ENCODE data around the gene NKAIN2.

NKAIN2 gene

DNA sequence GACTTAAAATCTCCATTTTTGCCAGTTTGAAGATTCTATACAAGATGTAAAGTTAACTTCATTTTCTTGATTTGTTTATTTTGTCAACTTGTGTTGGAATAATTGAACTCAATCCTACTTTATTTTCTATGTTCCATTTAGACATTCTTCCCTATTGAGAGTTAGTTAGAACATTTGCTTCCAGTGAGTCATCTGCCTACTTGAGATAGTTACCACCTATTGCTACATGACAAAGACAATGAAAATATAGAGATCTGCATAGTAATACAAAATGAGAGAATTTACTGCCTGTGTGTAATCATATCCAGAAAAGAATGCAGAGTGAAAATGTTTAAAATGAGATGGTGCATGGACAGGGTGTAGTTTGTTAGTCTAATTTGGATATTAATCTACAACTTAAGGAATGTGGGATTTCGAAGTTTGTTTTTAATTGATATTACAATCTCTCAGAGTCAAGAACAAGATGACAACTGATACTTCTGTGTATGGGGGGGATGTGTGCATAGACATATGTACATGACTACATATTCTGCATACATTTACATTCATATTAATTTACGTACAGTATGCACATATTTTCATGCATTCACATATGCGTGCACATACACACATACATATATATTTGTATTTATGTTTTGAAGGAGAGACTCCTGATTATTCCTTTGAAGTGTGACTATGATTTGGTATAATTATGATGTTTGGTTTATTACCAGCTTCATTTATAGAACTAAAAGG, 420.1 kb downstream of the NKAIN2 start:
- no peaks in the 10 kb centered on the region for H3K9me2 ChIP-seq (replicated peaks; ENCODE audit: insufficient read depth, low read length)
- H3K36me3 ChIP-seq (replicated peaks; ENCODE audit: insufficient read depth, low read length): no peaks in the 10 kb centered on the region
- no peak overlapping the region for H3K4me2 ChIP-seq (ENCODE audit: low read depth, low read length)
- no peaks in the 10 kb centered on the region for H3K9me3 ChIP-seq (replicated peaks; ENCODE audit: insufficient read depth, low read length)
- TF ChIP-seq, protein P1, sequence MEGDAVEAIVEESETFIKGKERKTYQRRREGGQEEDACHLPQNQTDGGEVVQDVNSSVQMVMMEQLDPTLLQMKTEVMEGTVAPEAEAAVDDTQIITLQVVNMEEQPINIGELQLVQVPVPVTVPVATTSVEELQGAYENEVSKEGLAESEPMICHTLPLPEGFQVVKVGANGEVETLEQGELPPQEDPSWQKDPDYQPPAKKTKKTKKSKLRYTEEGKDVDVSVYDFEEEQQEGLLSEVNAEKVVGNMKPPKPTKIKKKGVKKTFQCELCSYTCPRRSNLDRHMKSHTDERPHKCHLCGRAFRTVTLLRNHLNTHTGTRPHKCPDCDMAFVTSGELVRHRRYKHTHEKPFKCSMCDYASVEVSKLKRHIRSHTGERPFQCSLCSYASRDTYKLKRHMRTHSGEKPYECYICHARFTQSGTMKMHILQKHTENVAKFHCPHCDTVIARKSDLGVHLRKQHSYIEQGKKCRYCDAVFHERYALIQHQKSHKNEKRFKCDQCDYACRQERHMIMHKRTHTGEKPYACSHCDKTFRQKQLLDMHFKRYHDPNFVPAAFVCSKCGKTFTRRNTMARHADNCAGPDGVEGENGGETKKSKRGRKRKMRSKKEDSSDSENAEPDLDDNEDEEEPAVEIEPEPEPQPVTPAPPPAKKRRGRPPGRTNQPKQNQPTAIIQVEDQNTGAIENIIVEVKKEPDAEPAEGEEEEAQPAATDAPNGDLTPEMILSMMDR (IDR thresholded peaks at IDR 0.05; ENCODE audit: low read length): no peak
- TF ChIP-seq EZH2 (optimal IDR thresholded peaks at IDR 0.05; ENCODE audit: low read depth, low read length): no peak
- TF ChIP-seq EZH2phosphoT487 (IDR thresholded peaks at IDR 0.05; ENCODE audit: low read length): no peak
- no peak overlapping the region for H3K27ac ChIP-seq (ENCODE audit: low read length)
- H3K79me2 ChIP-seq (ENCODE audit: low read length): no peaks in the 10 kb centered on the region
- H2AFZ ChIP-seq (ENCODE audit: low read length): no peak overlapping the region
- no peaks in the 10 kb centered on the region for H3K27me3 ChIP-seq (replicated peaks; ENCODE audit: insufficient read depth, low read length)
- no peaks in the 10 kb centered on the region for H4K20me1 ChIP-seq (ENCODE audit: insufficient read depth, low read length)
- no peak for DNase-seq
- no peaks in the 10 kb centered on the region for H3K4me1 ChIP-seq (ENCODE audit: low read length)
- H3K9ac ChIP-seq (ENCODE audit: low read length): no peak overlapping the region
- H3K4me3 ChIP-seq (ENCODE audit: low read length): no peak overlapping the region
- no peaks in the 10 kb centered on the region for H3F3A ChIP-seq (ENCODE audit: insufficient read depth, low read length)

- Histone ChIP-seq H3K4me3 (ENCODE audit: low read length) (no peak overlapping the region), H3F3A (ENCODE audit: insufficient read depth, low read length) (no peaks in the 10 kb centered on the region), H3K9me2 (replicated peaks; ENCODE audit: insufficient read depth, low read length) (no peaks in the 10 kb centered on the region), H2AFZ (ENCODE audit: low read length) (no peak overlapping the region), H3K79me2 (ENCODE audit: low read length) (no peaks in the 10 kb centered on the region), H3K9me3 (replicated peaks; ENCODE audit: insufficient read depth, low read length) (no peaks in the 10 kb centered on the region), H3K9ac (ENCODE audit: low read length) (no peak overlapping the region), H3K27me3 (replicated peaks; ENCODE audit: insufficient read depth, low read length) (no peaks in the 10 kb centered on the region), H4K20me1 (ENCODE audit: insufficient read depth, low read length) (no peaks in the 10 kb centered on the region), H3K27ac (ENCODE audit: low read length) (no peak overlapping the region), H3K4me1 (ENCODE audit: low read length) (no peaks in the 10 kb centered on the region), H3K36me3 (replicated peaks; ENCODE audit: insufficient read depth, low read length) (no peaks in the 10 kb centered on the region), H3K4me2 (ENCODE audit: low read depth, low read length) (no peak overlapping the region)
- TF ChIP-seq EZH2phosphoT487 (IDR thresholded peaks at IDR 0.05; ENCODE audit: low read length) (no peak), EZH2 (optimal IDR thresholded peaks at IDR 0.05; ENCODE audit: low read depth, low read length) (no peak)
- TF ChIP-seq, protein P1 (IDR thresholded peaks at IDR 0.05; ENCODE audit: low read length): no peak
- DNase-seq: no peak
Observed at GRCh38 chr6:124226396-124226795, 422.7 kb downstream of the NKAIN2 start.

DNA sequence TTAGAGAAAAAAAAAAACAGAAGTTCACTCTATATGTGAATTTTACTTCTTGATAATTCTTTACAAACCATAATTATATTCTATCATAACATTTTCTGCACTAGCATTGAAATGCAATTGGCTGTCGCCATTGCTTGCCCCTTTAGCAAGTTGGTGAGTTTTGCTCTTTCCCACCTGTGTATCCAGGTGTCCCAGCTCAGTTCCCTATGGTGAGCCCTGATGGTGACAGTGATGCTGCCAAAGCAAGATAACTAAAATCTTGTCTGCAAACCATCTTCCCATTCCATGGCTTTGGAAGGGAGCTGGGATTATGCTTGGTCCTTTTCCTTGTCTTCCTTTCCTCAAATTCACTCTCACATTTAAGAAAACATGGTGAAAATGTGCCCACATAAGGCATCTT, 429.6 kb downstream of the NKAIN2 start:
- no peaks in the 10 kb centered on the region for H3K27me3 ChIP-seq (replicated peaks; ENCODE audit: insufficient read depth, low read length)
- no peaks in the 10 kb centered on the region for H3F3A ChIP-seq (ENCODE audit: insufficient read depth, low read length)
- no peaks in the 10 kb centered on the region for H3K4me1 ChIP-seq (ENCODE audit: low read length)
- H3K4me2 ChIP-seq (ENCODE audit: low read depth, low read length): no peak overlapping the region
- TF ChIP-seq EZH2 (optimal IDR thresholded peaks at IDR 0.05; ENCODE audit: low read depth, low read length) (no peak), EZH2phosphoT487 (IDR thresholded peaks at IDR 0.05; ENCODE audit: low read length) (no peak)
- TF ChIP-seq, protein P1 (IDR thresholded peaks at IDR 0.05; ENCODE audit: low read length): no peak
- H3K9ac ChIP-seq (ENCODE audit: low read length): no peak overlapping the region
- H3K79me2 ChIP-seq (ENCODE audit: low read length): no peaks in the 10 kb centered on the region
- no peaks in the 10 kb centered on the region for H3K9me3 ChIP-seq (replicated peaks; ENCODE audit: insufficient read depth, low read length)
- DNase-seq: no peak
- H3K36me3 ChIP-seq (replicated peaks; ENCODE audit: insufficient read depth, low read length): no peaks in the 10 kb centered on the region
- no peaks in the 10 kb centered on the region for H4K20me1 ChIP-seq (ENCODE audit: insufficient read depth, low read length)
- H3K4me3 ChIP-seq (ENCODE audit: low read length): no peak overlapping the region
- no peaks in the 10 kb centered on the region for H3K9me2 ChIP-seq (replicated peaks; ENCODE audit: insufficient read depth, low read length)
- no peak overlapping the region for H2AFZ ChIP-seq (ENCODE audit: low read length)
- no peak overlapping the region for H3K27ac ChIP-seq (ENCODE audit: low read length)
